ENCODE data around the gene ATP5ME. TPM values are rescaled to one million over a fixed set of nuclear protein-coding genes. Genes with fewer than 3 reads are reported as not detected.

ATP5ME gene
- total RNA-seq, 1 experiment from 2014 or later, result 330 TPM

DNA sequence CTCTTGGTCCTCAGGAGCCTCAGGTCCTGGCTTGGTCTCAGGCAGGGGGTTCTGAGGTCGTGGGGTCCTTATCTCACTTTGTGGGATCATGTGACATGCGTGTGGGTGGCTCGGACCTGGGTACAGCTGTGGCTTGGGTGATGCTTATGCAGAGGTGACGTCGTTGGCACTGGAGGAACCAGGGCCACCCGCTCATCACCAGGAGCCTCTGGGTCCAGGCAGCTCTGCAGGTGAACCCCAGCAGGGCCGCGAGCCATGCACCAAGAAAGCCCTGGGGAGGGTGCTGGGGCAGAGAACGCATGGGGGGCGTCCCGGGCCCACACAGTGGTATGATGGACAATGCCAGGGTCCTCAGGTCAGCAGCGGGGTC lies 8.7 kb downstream of the ATP5ME start (continued):
- TF ChIP-seq, protein P1, sequence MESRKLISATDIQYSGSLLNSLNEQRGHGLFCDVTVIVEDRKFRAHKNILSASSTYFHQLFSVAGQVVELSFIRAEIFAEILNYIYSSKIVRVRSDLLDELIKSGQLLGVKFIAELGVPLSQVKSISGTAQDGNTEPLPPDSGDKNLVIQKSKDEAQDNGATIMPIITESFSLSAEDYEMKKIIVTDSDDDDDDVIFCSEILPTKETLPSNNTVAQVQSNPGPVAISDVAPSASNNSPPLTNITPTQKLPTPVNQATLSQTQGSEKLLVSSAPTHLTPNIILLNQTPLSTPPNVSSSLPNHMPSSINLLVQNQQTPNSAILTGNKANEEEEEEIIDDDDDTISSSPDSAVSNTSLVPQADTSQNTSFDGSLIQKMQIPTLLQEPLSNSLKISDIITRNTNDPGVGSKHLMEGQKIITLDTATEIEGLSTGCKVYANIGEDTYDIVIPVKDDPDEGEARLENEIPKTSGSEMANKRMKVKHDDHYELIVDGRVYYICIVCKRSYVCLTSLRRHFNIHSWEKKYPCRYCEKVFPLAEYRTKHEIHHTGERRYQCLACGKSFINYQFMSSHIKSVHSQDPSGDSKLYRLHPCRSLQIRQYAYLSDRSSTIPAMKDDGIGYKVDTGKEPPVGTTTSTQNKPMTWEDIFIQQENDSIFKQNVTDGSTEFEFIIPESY (IDR thresholded peaks at IDR 0.05; ENCODE audit: extremely low read depth, insufficient replicate concordance, low read length), result no peak
- TF ChIP-seq CEBPB (IDR thresholded peaks at IDR 0.05; ENCODE audit: low read depth), result no peak
- TF ChIP-seq EGR1 (IDR thresholded peaks at IDR 0.05; ENCODE audit: low read depth), result no peak
- TF ChIP-seq ZFX (IDR thresholded peaks at IDR 0.05), result no peak

DNA sequence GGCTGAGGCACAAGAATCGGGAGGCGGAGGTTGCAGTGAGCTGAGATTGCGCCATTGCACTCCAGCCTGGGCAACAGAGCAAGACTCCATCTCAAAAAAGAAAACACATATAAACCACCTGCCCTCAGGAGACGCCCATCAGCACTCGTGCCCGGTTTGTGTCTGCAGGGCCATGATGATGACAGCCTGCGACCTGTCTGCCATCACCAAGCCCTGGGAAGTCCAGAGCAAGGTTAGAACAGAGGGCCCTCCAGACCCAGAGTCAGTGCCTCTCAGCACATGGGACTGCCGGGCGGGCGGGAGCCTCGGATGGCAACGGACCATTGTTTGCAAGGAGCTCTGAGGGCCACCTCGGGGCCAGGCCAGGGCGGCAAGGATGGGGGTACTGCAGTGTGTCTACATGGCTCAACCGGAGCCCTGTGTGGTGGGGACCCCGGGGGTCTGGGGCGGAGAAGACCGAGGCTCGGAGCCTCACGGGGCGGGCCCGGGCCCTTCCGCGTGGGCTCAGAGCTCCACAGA lies 9.3 kb downstream of the ATP5ME start:
- Histone ChIP-seq H4K20me1 (ENCODE audit: insufficient read depth) (no peaks in the 10 kb centered on the region), H3K4me3 (replicated peaks in 1 of 2; ENCODE audit: low read depth in 1 of 2, low read length in 2 of 2) (no peak overlapping the region), H3K4me1 (ENCODE audit: control insufficient read depth in 1 of 2, insufficient read depth in 2 of 2, low read length in 2 of 2) (no peaks in the 10 kb centered on the region), H3K79me2 (ENCODE audit: insufficient read depth, low read length) (no peaks in the 10 kb centered on the region), H3K36me3 (ENCODE audit: control insufficient read depth in 1 of 2, insufficient read depth in 2 of 2, low read length in 2 of 2) (no peaks in the 10 kb centered on the region), H3K9me3 (ENCODE audit: control insufficient read depth in 1 of 2, insufficient read depth in 1 of 2, low read depth in 1 of 2, low read length in 2 of 2) (no peaks in the 10 kb centered on the region), H2AFZ (ENCODE audit: low read depth, low read length, poor library complexity, severe bottlenecking) (no peak overlapping the region), H3K4me2 (ENCODE audit: low read length) (no peak overlapping the region), H3K9ac (ENCODE audit: low read length) (no peak overlapping the region), H3K9me2 (ENCODE audit: insufficient read depth) (no peaks in the 10 kb centered on the region), H3K27ac (ENCODE audit: low read depth, low read length) (no peak overlapping the region), H3K27me3 (ENCODE audit: insufficient read depth, low read length) (no peaks in the 10 kb centered on the region)
- intact Hi-C loops (cut with micrococcal nuclease), result no loop called here
- DNase-seq (ENCODE audit: low read depth, low spot score) (no peak), ATAC-seq (no peak)
- RAD21 ChIA-PET (ENCODE audit: low non-redundant PET in 1 of 2, low total read pairs in 2 of 2, uncharacterized antibody in 2 of 2, unreplicated experiment in 2 of 2), result no interaction called here
- POLR2A ChIA-PET, result no interaction called here
- no TSS peak for BruUV-seq (replicated peaks)
- TF ChIP-seq, protein P2, sequence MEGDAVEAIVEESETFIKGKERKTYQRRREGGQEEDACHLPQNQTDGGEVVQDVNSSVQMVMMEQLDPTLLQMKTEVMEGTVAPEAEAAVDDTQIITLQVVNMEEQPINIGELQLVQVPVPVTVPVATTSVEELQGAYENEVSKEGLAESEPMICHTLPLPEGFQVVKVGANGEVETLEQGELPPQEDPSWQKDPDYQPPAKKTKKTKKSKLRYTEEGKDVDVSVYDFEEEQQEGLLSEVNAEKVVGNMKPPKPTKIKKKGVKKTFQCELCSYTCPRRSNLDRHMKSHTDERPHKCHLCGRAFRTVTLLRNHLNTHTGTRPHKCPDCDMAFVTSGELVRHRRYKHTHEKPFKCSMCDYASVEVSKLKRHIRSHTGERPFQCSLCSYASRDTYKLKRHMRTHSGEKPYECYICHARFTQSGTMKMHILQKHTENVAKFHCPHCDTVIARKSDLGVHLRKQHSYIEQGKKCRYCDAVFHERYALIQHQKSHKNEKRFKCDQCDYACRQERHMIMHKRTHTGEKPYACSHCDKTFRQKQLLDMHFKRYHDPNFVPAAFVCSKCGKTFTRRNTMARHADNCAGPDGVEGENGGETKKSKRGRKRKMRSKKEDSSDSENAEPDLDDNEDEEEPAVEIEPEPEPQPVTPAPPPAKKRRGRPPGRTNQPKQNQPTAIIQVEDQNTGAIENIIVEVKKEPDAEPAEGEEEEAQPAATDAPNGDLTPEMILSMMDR (IDR thresholded peaks at IDR 0.05 in 2 of 3, conservative IDR thresholded peaks at IDR 0.05 in 1 of 3; ENCODE audit: borderline replicate concordance in 1 of 3, insufficient read depth in 1 of 3, low read depth in 2 of 3, low read length in 2 of 3), result no peak
- TF ChIP-seq ZFX (IDR thresholded peaks at IDR 0.05) (no peak), ELF1 (IDR thresholded peaks at IDR 0.05; ENCODE audit: borderline replicate concordance, low read depth) (no peak), EGR1 (IDR thresholded peaks at IDR 0.05; ENCODE audit: low read depth) (no peak)
- TF ChIP-seq, protein P3, sequence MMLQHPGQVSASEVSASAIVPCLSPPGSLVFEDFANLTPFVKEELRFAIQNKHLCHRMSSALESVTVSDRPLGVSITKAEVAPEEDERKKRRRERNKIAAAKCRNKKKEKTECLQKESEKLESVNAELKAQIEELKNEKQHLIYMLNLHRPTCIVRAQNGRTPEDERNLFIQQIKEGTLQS (IDR thresholded peaks at IDR 0.05), result no peak
- CTCF ChIA-PET, result no interaction called here
